Brain microvascular endothelial cell (primary cell): ENCODE data around the gene GMDS.
A peak's percentile ranks its signal among the peaks of the same experiment; 100 is the strongest.

ENCODE experiments used
- DNase-seq: peaks from one replicate; pipeline ENCODE4 v3.0.0-alpha.2; 2020
- H3K27ac ChIP-seq: fragments of 250-450 bp; sonication (Bioruptor Pico); 2 replicates; pipeline ENCODE4 v1.5.1; 2020; ENCODE audit warnings: mild to moderate bottlenecking, moderate library complexity
- H3K27me3 ChIP-seq: fragments of 250-450 bp; sonication (Bioruptor Pico); replicated peaks from 2 replicates; pipeline ENCODE4 v1.5.1; 2020; ENCODE audit warnings: mild to moderate bottlenecking
- H3K36me3 ChIP-seq: fragments of 250-450 bp; sonication (Bioruptor Pico); replicated peaks from 2 replicates; pipeline ENCODE4 v1.5.1; 2020; ENCODE audit warnings: mild to moderate bottlenecking
- H3K4me3 ChIP-seq: 2 replicates; pipeline ENCODE4 v1.5.1; 2011; ENCODE audit warnings: low read depth, mild to moderate bottlenecking, control low read depth, low read length, moderate library complexity
- CTCF ChIP-seq: IDR thresholded peaks from 2 replicates; pipeline ENCODE4 v1.5.1; 2011; ENCODE audit warnings: low read depth, mild to moderate bottlenecking, moderate library complexity, low read length, control low read depth, inconsistent platforms; ENCODE audit errors: missing control alignments
- in situ Hi-C: cut with HindIII; loops from 2 replicates; pipeline ENCODE4 v1.10.0; 2017; ENCODE audit warnings: low sequenced_read_pairs, low pct_ligation_motif_present

GMDS gene

GRCh38 chr6:2021713-2022125 lies 223.7 kb downstream of the GMDS start:
- no peak overlapping the region for H3K4me3 ChIP-seq
- H3K27me3 ChIP-seq: no peaks in the 10 kb centered on the region
- TF ChIP-seq CTCF: no peak
- H3K27ac ChIP-seq: no peak overlapping the region
- no peak for DNase-seq
- no peaks in the 10 kb centered on the region for H3K36me3 ChIP-seq
- in situ Hi-C loops: no loop called here

GRCh38 chr6:2020909-2021308 lies 224.5 kb downstream of the GMDS start:
- no peak overlapping the region for H3K4me3 ChIP-seq
- in situ Hi-C loops: no loop called here
- DNase-seq: no peak
- no peaks in the 10 kb centered on the region for H3K36me3 ChIP-seq
- H3K27me3 ChIP-seq: no peaks in the 10 kb centered on the region
- TF ChIP-seq CTCF: no peak
- no peak overlapping the region for H3K27ac ChIP-seq

- no peaks in the 10 kb centered on the region for H3K36me3 ChIP-seq
- no peak for TF ChIP-seq CTCF
- DNase-seq: no peak
- H3K4me3 ChIP-seq: no peak overlapping the region
- H3K27ac ChIP-seq: no peak overlapping the region
- in situ Hi-C loops: no loop called here
- no peaks in the 10 kb centered on the region for H3K27me3 ChIP-seq
These were observed 226.4 kb downstream of the GMDS start for GRCh38 chr6:2019051-2019450.

- in situ Hi-C loops: no loop called here
- H3K36me3 ChIP-seq: no peaks in the 10 kb centered on the region
- no peak for DNase-seq
- no peak overlapping the region for H3K4me3 ChIP-seq
- no peaks in the 10 kb centered on the region for H3K27me3 ChIP-seq
- TF ChIP-seq CTCF: no peak
- H3K27ac ChIP-seq: no peak overlapping the region
These were observed 229.4 kb downstream of the GMDS start for GRCh38 chr6:2016040-2016439.

GRCh38 chr6:2008383-2008976 lies 236.9 kb downstream of the GMDS start:
- H3K27ac ChIP-seq: no peak overlapping the region
- in situ Hi-C loops: no loop called here
- no peak overlapping the region for H3K4me3 ChIP-seq
- peak; percentile 26 for DNase-seq
- no peak for TF ChIP-seq CTCF
- no peaks in the 10 kb centered on the region for H3K27me3 ChIP-seq
- no peaks in the 10 kb centered on the region for H3K36me3 ChIP-seq

- DNase-seq: no peak
- Histone ChIP-seq H3K27ac (no peak overlapping the region), H3K36me3 (no peaks in the 10 kb centered on the region), H3K27me3 (no peaks in the 10 kb centered on the region), H3K4me3 (no peak overlapping the region)
- no peak for TF ChIP-seq CTCF
- in situ Hi-C loops: no loop called here
These were observed 238.2 kb downstream of the GMDS start for GRCh38 chr6:2007165-2007564.
